GM12872 (cell line): Measurements from ENCODE around the gene YWHAB.

ENCODE experiments used
- CTCF ChIP-seq: IDR thresholded peaks from 3 replicates; pipeline ENCODE4 v1.5.1; 2011; ENCODE audit warnings: low read depth, mild to moderate bottlenecking, low read length, moderate library complexity; ENCODE audit not compliant: insufficient read depth

Gene YWHAB

GRCh38 chr20:44856856-44857448 is 28.6 kb upstream of the YWHAB start:
- no peak for TF ChIP-seq CTCF

- TF ChIP-seq CTCF: no peak
Observed at GRCh38 chr20:44858606-44859360, 26.7 kb upstream of the YWHAB start.

- no peak for TF ChIP-seq CTCF
Observed at GRCh38 chr20:44861531-44862006, 23.9 kb upstream of the YWHAB start.

- TF ChIP-seq CTCF: no peak
Observed at GRCh38 chr20:44862286-44862685, 23.2 kb upstream of the YWHAB start.

- no peak for TF ChIP-seq CTCF
Observed at GRCh38 chr20:44866703-44867335, 18.7 kb upstream of the YWHAB start.

GRCh38 chr20:44869471-44869870 is 16.0 kb upstream of the YWHAB start:
- TF ChIP-seq CTCF: no peak

GRCh38 chr20:44883214-44883902 is 2.1 kb upstream of the YWHAB start:
- TF ChIP-seq CTCF: no peak
